GM18502 (cell line): ENCODE data around the gene KRTAP2-1.
"Not testable (repeated sequence)": the region's sequence is repeated elsewhere in the genome, so short reads cannot be mapped to it uniquely, and the experiment has no call there.

Experiments used
- ATAC-seq: cut with Tn5 transposase; IDR thresholded peaks from one replicate; pipeline ENCODE4 v1.9.1; 2021; ENCODE audit warnings: mild to moderate bottlenecking; ENCODE audit not compliant: unreplicated experiment, poor library complexity

The KRTAP2-1 gene

DNA sequence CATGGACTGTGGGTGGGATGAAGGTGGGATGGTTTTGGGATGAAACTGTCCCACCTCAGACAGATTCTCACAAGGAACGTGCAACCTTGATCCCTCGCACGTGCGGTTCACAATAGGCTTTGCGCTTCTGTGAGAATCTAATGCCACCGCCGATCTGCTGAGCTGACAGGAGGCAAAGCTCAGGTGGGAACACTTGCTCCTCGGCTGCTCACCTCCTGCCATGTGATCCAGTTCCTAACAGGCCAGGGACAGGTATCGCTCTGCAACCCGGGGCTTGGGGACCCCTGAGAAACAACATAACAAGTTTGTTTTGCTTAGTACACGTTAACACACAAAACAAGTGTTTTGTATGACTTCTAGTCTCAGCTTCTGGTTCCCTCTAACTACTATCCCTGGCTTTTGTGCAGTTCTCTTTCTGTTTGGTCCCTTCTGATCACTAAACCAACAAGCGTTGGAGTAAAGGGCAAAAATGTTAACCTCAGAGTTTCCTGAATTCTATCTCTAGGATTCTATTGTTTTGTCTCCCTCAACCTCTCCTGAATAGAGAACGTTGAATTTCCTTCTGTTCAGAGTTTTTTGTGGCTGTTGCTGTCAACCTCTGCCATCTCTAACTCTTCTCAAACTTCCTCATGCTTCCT is 30.4 kb downstream of the KRTAP2-1 start:
- ATAC-seq: no peak

DNA sequence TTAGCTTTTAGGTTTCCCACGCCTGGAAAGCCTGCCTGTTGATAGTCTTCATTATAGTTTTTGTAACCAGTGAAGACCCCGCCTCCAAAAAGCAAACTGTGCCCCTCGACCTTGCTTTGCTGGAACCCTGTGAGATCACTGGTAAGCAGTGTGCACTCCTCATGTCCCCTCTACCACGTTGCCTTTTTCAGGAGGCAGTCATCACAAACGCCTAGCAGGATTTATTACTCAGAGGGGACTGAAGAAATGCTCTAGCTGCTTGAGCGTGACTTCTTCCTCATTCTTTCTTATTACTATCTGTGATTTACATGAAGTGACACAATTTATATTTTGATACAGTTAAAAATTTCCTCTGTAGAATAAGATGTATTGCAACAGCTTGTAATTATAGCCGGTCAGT is 31.7 kb downstream of the KRTAP2-1 start:
- no peak for ATAC-seq

DNA sequence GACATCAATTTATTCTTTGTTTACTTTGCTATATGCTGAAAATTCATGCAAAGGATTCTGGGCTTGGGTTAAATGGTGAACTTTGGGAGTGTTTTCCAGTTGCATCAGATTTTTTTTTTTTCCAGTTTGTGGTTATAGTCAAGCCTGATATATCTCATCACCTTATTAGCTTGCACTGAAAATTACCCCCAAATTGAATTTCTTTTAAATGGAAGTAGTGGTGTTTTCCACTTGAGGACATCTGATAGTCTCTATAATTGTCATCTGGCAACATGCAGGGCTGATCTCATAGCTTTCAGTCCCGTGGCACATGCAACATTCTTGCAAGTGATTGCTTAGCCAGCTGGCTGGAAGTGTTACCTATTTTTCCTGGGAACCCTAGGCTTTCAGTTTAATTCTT is 33.5 kb downstream of the KRTAP2-1 start:
- no peak for ATAC-seq

DNA sequence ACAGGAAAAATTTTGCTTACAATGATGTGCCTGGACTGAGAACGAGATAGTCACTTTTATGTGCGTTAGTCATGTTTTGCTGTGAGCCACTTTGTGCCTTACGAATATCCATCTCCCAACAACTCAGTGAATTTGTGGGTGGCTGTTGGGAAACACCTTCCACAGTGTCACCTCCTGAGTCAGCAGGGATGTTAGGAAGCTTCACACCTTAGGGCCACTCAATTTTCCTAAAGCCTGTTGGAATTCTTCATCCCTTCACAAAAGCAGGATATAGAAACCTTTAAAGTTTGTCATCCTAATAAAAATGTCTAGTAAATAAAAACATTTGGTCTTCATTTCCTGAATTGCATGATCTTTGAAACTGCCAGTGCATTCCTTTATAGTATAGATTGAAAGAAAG is 33.9 kb downstream of the KRTAP2-1 start:
- ATAC-seq: no peak

GRCh38 chr17:41012326-41013120 is 34.6 kb downstream of the KRTAP2-1 start:
- ATAC-seq: no peak

DNA sequence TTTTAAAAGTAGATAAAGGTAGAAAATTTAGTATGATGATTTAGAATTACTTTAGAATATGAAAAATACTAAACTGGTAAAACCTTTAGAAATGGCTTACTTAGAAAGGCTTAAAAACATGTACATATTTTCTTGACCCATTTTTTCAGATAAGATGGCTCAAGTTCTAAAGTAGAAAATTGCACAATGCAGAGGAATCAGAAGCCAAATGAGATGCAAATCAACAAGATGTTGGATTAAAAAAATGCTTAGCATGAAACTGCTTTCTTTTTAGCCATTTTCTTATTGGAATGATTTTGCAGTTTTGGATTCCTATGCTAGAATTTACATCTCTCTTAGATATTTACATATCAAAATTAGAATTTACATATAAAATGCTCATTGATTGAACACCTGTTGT is 36.7 kb downstream of the KRTAP2-1 start:
- no peak for ATAC-seq

DNA sequence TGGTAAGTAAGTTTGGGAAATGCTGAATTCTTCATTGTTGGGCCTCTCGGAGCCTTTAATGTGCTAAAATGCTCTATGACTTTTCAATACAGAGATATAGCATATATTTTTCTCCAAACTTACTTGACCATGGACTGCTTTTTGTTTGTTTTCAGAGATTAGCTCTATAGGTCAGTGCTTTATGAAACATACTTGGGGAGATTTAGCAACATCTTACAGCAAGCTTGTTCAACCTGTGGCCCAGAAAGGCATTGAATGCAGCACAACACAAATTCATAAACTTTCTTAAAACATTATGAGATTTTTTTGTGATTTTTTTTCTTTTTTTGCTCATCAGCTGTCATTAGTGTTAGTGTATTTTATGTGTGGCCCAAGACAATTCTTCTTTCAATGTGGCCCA is 37.2 kb downstream of the KRTAP2-1 start:
- ATAC-seq: no peak

DNA sequence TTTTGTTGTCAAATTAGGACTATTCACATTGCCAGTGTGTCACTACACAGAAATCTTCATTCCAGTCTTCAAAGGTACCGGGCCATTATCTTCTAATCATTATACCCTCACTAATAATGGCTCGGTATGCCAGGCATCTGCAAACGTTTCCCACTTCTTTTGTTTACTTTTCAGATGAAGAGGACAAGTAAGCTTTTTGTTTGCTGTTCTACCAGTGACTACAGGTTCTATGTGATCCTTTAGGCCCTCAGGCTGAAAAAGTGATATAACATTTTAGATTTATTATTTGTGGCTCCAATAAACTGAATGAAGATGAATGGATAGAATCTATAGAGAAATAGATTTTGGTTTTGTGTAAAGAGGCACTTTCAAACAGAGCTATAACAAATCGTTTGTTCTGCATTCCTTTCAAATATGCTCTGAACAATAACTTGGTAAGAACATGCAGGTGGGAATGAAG is 37.8 kb downstream of the KRTAP2-1 start:
- ATAC-seq: no peak

GRCh38 chr17:41008811-41009210 is 38.3 kb downstream of the KRTAP2-1 start, which contains the start of gene KRTAP3-1:
Gene KRTAP3-1 (minus strand): TSS chr17:41009128. CDS start chr17:41009074, 54 bp downstream.
- ATAC-seq: no peak

GRCh38 chr17:41004397-41004796 is 42.7 kb downstream of the KRTAP2-1 start:
- no peak for ATAC-seq

- no peak for ATAC-seq
These were observed 43.2 kb downstream of the KRTAP2-1 start for GRCh38 chr17:41003926-41004325.

DNA sequence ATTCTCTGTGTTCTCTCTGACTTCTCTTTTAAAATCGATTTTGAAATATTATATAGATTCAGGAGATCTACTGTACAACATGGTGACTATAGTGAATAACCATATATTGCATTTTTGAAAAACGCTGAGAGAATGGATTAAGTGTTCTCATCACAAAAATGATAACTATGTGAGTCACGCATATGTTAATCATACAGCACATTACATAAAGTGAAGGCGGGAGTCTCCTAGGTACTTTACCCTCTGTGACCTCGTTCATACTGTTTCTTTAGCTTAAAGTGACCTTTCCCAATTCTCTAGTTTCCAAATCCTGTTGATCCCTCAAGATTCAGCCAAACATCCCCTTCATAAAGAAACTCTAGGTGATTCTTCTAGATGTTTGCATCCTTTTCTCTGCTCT is 44.3 kb downstream of the KRTAP2-1 start:
- ATAC-seq: no peak

DNA sequence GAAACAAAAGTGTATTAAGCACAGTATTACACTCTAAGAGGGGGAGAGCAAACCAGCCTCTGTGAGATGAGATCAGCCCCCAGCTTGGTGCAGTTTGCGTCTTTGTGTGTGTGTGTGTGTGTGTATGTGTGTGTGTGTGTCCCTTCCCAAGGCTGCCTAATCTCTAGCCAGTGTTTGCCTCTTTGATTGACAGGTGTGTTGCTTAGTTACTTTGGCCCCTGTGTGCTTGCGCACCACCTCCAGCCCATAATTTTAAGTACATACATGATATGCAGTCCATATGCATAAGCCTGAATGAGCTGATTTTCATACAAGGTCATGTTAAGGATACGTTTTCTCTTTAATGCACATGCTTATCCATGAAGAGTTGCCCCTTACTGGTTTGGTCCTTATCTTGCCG is 45.3 kb downstream of the KRTAP2-1 start:
- ATAC-seq: no peak

DNA sequence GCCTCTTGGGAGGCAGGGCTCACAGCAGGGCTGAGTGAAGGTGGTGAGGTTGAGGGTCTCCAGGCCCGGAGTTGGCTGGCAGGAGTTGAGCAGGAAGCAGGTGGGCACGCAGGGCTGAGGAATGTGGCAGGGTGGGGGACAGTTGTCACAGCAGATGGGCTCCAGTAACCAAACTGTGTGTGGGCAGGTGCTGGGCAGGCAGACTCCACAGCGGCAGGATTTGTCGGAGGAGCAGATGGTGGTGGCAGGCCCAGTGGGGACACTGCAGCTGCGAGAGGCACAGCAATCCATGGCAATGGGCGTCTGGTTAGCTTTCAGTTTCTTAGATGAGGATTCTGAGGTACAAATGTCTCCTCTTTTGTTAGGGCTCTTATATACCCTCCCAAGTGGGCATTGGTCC is 47.6 kb downstream of the KRTAP2-1 start, which contains the start of gene KRTAP3-2:
Gene KRTAP3-2, minus strand, starts transcription at position 344 of the 400 bp plus-strand sequence. Its CDS starts 53 bp downstream, at position 291.
- not testable (repeated sequence) for ATAC-seq

DNA sequence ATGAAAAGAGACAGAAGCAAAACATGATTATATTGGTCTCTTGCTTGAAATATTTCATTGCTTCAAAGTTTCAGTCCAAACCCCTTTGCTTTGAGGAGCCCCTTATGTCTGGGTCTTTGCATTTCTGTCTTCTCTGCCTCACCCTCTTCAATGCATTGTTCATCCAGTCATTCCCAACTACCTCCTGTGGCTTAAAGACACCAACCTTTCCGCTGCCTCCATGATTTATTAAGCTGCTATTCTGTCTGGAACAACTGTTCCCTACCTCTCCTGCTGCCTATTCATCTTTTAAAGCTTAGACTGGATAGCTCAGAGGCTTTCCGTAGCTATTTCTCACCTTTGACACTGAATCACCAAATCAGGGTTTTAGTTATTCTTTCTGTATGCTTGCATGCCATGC is 49.8 kb downstream of the KRTAP2-1 start:
- ATAC-seq: no peak

- ATAC-seq: no peak
These were observed 50.3 kb downstream of the KRTAP2-1 start for GRCh38 chr17:40996829-40997228.
